IPS DF 4.7 (cell line): ENCODE data around the gene PRELP.
A peak's percentile ranks its signal among the peaks of the same experiment; 100 is the strongest.

Source experiments
- DNase-seq: peaks from one replicate; pipeline ENCODE4 v3.0.0-alpha.2; 2013; ENCODE audit warnings: low spot score; ENCODE audit errors: extremely low read depth

The PRELP gene

GRCh38 chr1:203477748-203478147 lies 2.1 kb downstream of the PRELP start:
- no peak for DNase-seq

DNA sequence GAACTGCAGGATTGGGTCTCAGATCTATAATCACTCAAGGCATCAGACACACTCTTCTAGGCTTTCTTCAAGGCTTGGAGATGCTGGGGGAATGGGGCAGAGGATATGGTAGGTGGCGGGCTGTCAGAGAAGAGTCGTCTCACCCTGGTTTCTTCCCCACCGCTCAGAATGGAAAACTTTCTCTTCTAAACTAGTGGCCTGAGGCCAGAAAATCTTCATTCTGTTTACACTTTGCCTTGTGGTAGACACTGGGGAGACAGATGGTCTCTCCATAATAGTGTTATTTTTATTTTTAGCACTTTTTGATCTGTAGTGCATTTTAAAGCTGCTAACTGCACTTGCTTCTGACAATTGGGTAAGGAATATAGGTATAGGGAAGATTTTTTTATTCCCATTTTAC lies 2.6 kb downstream of the PRELP start:
- no peak for DNase-seq

GRCh38 chr1:203478986-203479385 lies 3.4 kb downstream of the PRELP start:
- no peak for DNase-seq

DNA sequence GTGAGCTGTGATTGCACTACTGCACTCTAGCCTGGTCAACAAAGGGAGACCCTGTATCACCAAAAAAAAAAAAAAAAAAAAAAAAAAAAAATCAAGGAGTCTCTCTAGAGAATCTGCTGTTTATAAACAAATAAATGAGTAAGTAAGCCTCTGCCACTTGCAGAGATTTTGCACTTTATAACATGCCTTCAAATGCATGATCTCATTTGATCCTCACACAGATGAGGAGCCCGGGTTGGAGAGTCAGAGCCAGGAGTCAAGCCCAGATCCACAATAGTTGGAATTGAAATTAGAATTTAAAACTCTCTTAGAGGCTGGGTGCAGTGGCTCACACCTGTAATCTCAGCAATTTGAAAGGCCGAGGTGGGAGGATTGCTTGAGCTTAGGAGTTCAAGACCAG lies 4.0 kb downstream of the PRELP start:
- no peak for DNase-seq

- DNase-seq, result no peak
Measured at GRCh38 chr1:203480084-203480483, 4.5 kb downstream of the PRELP start.

DNA sequence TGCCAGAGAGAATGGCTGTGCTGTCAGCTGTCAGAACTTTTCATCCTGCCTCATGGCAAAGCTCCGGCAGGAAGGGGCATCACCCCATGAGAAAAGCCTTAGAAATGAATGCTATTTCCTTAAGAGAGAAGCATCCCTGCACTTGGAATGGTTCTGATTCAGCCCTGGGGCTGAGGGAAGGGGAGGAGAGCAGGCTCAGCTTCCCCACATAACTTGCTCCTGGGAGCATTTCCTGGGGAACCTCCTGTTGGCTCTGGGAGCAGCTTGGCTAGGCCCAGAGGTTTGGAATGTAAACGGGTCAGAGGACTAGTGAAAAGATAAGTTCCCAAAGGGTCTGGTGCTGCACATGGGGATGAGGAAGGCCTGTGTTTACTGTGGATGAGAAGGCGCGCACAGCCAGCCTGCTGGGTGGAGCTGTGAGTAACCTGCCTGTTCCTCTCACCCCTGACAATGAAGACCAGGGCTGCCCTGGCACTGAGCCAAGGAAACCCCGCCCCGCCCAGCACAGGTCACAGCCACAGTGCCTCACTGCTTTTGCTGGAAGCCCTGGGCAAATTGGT lies 5.0 kb downstream of the PRELP start:
- DNase-seq, result no peak

GRCh38 chr1:203481196-203481595 lies 5.6 kb downstream of the PRELP start:
- DNase-seq, result no peak

GRCh38 chr1:203486618-203487370 lies 11.2 kb downstream of the PRELP start:
- DNase-seq, result no peak

- DNase-seq, result no peak
Measured at GRCh38 chr1:203488539-203488938, 12.9 kb downstream of the PRELP start.

DNA sequence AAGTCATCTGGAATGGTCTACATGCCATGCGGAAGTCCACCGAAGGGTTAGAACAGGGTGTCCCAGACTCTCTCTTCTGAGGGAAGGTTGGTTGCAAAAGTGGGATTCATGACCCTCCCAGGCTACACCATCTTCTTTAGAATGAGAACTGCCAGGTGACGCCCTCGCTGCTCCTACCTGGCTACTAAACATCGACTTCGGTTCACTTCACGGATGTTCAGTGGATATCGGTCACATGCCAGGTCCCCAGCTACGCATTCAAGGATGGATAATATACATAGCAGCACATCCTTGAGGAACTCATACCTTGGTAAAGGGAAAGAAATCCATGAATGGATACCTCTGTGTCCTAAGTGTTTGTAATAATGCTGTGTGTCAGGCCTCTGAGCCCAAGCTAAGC lies 15.0 kb downstream of the PRELP start:
- no peak for DNase-seq

GRCh38 chr1:203491664-203492063 lies 16.1 kb downstream of the PRELP start:
- DNase-seq, result no peak

DNA sequence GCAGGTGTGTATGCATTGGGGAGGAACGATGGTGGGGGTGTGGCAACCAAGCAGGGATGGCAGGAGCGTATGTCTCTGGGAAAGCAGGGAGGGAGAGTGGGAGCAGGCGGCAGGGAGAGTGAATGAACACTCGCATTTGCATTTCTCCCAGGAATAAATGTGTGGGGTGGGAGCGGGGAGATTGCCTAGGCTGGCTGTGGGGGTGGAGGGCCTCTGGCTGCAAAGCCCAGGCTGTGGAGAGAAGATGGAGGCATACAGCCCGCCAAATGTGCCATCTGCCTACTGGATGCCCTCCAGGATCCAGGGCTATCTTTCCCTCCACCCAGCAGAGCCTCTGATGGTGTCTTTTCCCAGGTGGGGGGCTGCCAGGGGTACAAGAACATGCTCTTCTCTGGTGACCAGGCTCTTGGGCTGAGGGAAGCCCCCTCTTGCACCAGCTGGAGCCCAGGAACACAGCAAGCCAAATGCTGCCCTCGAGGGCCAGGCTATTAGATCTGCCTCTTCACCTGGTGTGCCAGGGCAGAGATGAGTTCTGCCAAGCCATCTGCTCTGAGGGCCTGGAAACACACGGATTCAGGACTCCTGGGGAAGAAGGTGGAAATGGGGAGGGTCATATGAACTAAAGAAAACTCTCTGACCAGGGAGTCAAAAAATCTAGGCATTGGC lies 16.6 kb downstream of the PRELP start:
- DNase-seq, result no peak

DNA sequence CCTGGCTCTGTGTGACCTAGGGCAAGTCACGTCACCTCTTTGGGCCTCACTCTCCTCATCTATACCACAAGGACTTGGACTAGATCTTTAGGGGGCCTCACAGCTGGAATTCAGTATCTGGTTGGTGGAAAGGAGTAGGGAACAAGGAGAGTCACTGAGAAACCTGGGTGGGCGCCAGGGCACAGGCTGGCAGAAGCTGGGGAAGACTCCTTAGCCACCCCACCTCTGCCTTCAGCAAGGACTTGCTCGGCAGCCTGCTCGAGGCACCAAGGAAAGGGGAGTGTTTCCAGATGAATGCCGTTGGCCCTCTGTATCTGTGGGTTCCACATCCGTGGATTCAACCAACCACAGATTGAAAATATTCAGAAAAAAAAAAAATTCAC lies 17.1 kb downstream of the PRELP start:
- no peak for DNase-seq

- DNase-seq, result no peak
Measured at GRCh38 chr1:203493901-203494300, 18.3 kb downstream of the PRELP start, which contains the start of gene OPTC. Gene OPTC, plus strand, starts transcription at chr1:203494153. Its CDS starts 1,853 bp downstream, at chr1:203496006.

DNA sequence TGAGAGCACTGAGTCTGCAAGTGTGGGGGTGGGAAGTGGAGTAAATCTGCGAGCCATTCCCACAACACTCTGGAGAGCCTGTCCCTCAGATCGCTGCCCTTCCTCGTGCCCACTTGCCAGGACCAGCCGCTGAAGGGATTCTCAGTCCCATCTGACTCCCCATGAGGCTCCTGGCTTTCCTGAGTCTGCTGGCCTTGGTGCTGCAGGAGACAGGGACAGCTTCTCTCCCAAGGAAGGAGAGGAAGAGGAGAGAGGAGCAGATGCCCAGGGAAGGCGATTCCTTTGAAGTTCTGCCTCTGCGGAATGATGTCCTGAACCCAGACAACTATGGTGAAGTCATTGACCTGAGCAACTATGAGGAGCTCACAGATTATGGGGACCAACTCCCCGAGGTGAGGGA lies 20.2 kb downstream of the PRELP start:
- DNase-seq, result no peak

- DNase-seq, result no peak
Measured at GRCh38 chr1:203497269-203497777, 21.7 kb downstream of the PRELP start.

DNA sequence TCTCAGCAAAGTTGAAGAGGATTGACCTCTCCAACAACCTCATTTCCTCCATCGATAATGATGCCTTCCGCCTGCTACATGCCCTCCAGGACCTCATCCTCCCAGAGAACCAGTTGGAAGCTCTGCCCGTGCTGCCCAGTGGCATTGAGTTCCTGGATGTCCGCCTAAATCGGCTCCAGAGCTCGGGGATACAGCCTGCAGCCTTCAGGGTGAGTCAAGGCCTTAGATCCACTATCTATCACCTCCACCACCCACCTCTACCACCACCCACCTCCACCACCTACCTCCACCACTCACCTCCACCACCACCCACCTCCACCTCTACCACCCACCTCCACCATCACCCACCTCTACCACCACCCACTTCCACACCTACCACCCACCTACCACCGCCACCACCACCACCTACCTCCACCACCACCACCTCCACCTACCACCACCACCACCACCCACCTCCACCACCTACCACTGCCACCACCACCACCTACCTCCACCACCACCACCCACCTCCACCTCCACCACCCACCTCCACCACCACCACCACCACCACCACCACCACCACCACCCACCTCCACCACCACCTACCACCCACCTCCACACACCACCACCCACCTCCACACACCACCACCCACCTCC lies 24.2 kb downstream of the PRELP start:
- DNase-seq, result no peak

- DNase-seq, result no peak
Measured at GRCh38 chr1:203500279-203500678, 24.7 kb downstream of the PRELP start.

GRCh38 chr1:203503836-203504235 lies 28.2 kb downstream of the PRELP start:
- no peak for DNase-seq

GRCh38 chr1:203504400-203505250 lies 29.0 kb downstream of the PRELP start:
- peak; percentile 75 for DNase-seq
